Measurements from ENCODE around the gene KAT7. TPM values are rescaled to one million over a fixed set of nuclear protein-coding genes. Genes with fewer than 3 reads are reported as not detected.

KAT7 gene
- total RNA-seq, 1 experiment from 2014 or later: 39.4 TPM

DNA sequence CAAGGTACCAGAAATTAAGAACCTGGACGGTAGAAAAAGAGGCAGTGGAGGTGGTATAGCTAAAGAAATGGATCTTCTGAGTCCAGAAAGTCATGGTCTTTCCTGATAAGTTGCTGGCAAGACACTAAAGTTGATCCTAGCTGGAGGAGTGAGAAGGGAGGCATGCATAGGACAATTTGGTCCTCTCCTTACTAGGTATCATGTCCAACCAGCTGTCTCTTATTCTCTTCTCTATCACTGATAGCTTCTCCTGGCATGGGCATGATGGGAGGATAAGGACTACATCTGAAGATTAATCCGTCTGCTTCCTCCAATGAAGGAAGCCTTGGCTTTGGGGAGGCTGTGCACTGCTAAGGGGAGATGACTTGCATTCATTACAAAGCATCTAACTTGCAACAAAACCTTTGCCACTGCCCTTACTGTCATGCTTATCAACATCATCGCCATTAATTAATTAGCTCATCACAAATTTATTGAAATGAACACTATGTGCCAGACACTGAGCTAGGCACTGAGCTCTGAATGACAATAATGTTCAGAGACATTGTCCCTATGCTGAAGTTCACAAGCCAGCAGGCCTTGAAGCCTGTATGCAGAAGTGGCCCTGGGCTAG lies 21.5 kb upstream of the KAT7 start:
- H3K27me3 ChIP-seq (replicated peaks): peaks cover 51% of the 10 kb centered on the region
- H3K9me3 ChIP-seq (replicated peaks): no peaks in the 10 kb centered on the region; the same call in 1 of the 2 replicates
- DNase-seq (ENCODE audit: low read depth in 1 of 2, low spot score in 2 of 2): no peak
- no peak overlapping the region for H3K27ac ChIP-seq
- H3K36me3 ChIP-seq: no peaks in the 10 kb centered on the region
- H3K4me1 ChIP-seq (replicated peaks): peaks cover 10% of the 10 kb centered on the region
- no peak overlapping the region for H3K4me3 ChIP-seq

DNA sequence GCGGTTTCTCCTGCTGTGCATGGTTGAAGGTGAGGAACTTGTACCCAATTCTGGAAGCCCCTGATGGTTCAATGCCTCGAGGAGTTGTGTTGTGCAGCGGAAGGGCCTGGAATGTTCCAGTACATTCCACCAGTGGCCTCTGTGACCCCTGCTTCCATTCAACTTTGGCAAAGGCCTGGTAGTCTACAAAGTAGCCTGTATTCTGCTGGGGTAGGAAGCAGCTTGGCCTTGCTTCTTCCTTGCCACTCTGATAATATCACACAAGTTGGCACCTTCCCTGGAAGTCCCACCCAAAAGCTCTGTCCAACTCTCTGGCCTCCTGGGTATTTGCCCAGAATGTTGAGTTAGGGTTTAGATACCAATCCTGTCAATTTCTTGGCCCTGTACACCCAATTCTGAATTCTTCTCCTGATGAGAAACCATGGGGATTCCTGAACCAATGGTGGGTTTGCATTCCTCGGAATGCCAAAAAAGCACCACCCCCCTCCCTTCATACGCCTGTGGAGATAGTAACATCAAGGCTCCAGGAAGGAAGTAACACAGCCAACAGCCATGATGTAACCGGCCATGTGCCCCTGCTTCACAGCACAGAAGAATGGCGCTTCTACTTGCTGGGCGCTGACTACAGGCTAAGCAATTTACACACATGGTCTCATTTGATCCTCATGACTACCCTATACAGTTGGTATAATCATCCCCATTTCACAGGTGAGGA lies 12.8 kb upstream of the KAT7 start:
- Histone ChIP-seq H3K27ac (no peak overlapping the region), H3K4me1 (replicated peaks) (peaks cover 3% of the 10 kb centered on the region), H3K4me3 (no peak overlapping the region), H3K36me3 (0 out of 2 replicates have a peak, but pooled peaks cover 2% of the 10 kb centered on the region), H3K9me3 (replicated peaks) (peaks cover 4% of the 10 kb centered on the region), H3K27me3 (replicated peaks) (peaks cover 24% of the 10 kb centered on the region)
- DNase-seq (ENCODE audit: low read depth in 1 of 2, low spot score in 2 of 2): no peak

DNA sequence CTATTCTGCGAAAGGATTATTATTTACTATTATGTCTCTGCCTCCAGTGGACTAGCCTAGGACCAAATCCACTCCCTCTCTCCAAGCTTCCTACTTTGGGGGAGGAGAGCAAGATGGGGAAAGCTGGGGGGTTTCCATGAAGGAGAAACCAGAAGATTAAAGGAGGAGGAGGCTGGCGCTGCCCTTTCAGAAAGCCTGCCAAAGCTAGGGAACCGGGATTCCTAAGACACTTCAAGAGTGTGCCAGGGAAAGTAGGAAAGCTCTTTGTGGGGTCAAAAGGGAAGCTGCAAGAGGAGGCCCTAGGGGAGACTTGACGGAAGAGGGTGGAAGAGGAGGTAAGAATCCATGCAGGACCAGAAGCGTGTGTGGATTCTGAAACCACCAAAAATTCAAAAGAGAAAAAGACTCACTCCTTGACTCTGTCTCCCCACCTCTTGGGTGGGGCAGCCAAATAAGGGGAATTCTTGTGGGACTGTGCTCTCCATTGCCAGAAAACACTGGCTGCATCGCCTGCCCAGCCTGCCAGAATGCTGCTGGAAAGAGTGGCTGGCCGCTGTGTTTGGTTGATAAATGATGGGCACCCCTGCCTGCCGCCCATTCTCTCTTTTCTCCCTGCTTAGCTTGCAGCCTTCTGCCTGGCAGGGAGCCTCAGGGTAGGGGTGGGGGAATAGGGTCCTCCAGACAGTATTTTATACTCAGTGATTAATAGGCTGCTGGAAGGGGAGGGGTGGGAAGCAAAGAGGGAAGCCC lies 11.8 kb upstream of the KAT7 start:
- Histone ChIP-seq H3K36me3 (0 out of 2 replicates have a peak, but pooled peaks cover 2% of the 10 kb centered on the region), H3K4me3 (no peak overlapping the region), H3K27ac (no peak overlapping the region), H3K27me3 (replicated peaks) (peaks cover 24% of the 10 kb centered on the region), H3K4me1 (replicated peaks) (peaks cover 3% of the 10 kb centered on the region), H3K9me3 (replicated peaks) (peaks cover 4% of the 10 kb centered on the region)
- no peak for DNase-seq (ENCODE audit: low read depth in 1 of 2, low spot score in 2 of 2)

DNA sequence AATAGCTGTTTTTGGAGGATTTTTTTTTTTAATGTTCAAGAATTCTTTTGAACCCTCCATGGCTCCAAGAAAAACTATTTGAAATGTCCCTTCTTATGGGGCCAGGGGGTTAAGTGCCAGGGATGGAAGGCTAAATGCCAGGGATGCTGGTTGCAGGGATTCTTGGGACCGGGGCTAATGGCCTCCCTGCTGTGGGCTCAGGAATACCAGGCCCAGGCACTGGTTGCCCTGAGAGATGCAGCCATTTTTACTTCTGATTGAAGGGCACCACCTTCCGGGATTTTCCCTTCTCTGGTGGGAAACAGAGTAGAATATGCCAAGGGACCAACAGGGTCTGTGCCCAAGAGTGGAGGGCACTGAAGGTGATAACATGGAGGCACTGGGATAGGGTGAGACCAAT lies 10.9 kb upstream of the KAT7 start:
- Histone ChIP-seq H3K27me3 (replicated peaks) (peaks cover 24% of the 10 kb centered on the region), H3K4me3 (no peak overlapping the region), H3K9me3 (replicated peaks) (peaks cover 4% of the 10 kb centered on the region), H3K27ac (no peak overlapping the region), H3K4me1 (replicated peaks) (peaks cover 3% of the 10 kb centered on the region), H3K36me3 (0 out of 2 replicates have a peak, but pooled peaks cover 2% of the 10 kb centered on the region)
- DNase-seq (ENCODE audit: low read depth in 1 of 2, low spot score in 2 of 2): no peak

DNA sequence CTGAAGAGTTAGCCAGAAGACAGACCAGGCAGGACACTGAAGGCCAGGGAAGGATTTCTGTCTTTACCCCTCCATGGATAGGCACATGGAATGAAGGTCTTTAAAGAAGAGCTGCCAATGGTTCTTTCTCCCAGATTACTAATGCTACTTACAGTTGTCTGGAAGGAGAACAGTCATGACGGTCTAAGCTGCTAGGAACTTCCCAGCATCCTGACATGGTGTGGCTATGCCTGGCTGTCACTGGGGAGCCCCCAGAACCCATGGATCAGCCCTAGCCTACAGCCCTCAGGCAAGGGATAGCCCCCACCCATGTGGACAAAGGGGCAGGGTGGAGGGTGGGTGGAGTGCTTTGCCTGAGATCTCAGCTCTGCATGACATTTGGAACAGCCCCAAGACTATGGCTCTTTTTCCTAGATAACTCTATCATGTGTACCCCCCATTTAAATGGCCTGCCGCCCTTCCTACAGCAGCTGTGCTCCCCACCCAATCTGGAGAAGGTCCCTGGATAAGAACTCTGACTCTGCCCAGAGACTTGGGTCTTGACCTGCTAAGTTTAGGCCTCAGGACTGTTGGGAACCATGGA lies 9.2 kb upstream of the KAT7 start:
- Histone ChIP-seq H3K4me3 (no peak overlapping the region), H3K36me3 (0 out of 2 replicates have a peak, but pooled peaks cover 2% of the 10 kb centered on the region), H3K4me1 (replicated peaks) (peaks cover 3% of the 10 kb centered on the region), H3K27me3 (replicated peaks) (peaks cover 17% of the 10 kb centered on the region; the same call in 1 of the 2 replicates), H3K27ac (no peak overlapping the region), H3K9me3 (replicated peaks) (peaks cover 4% of the 10 kb centered on the region)
- DNase-seq (ENCODE audit: low read depth in 1 of 2, low spot score in 2 of 2): no peak

DNA sequence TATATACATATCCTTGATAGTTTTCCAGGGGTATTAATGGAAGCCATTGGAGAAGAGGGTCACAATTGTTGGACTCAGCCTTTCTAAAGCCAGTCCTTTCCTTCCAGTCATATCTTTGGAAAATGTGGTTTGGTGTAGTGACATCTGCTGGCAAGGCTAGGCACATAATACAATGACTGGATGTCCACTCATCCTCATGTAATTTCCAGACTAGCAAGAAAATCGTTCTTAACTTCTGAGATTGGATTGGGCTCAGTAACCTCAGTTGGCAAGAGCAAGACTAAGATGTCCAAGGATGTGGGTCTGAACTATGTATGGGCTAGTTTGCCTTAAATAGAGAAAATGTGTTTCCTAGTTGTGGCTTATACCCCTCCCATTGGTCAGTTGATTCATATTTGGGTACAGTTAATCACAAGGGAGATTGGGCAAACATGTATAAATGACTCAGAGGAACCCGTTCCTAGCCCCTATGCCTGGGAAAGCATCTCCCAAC lies 8.7 kb upstream of the KAT7 start:
- 0 out of 2 replicates have a peak, but pooled peaks cover 2% of the 10 kb centered on the region for H3K36me3 ChIP-seq
- H3K27me3 ChIP-seq (replicated peaks): peaks cover 14% of the 10 kb centered on the region; the same call in 1 of the 2 replicates
- peaks cover 4% of the 10 kb centered on the region for H3K9me3 ChIP-seq (replicated peaks)
- peaks cover 3% of the 10 kb centered on the region for H3K4me1 ChIP-seq (replicated peaks)
- H3K4me3 ChIP-seq: no peak overlapping the region
- peak in 1 of 2 experiments; percentile 41 for DNase-seq (ENCODE audit: low read depth in 1 of 2, low spot score in 2 of 2)
- no peak overlapping the region for H3K27ac ChIP-seq

DNA sequence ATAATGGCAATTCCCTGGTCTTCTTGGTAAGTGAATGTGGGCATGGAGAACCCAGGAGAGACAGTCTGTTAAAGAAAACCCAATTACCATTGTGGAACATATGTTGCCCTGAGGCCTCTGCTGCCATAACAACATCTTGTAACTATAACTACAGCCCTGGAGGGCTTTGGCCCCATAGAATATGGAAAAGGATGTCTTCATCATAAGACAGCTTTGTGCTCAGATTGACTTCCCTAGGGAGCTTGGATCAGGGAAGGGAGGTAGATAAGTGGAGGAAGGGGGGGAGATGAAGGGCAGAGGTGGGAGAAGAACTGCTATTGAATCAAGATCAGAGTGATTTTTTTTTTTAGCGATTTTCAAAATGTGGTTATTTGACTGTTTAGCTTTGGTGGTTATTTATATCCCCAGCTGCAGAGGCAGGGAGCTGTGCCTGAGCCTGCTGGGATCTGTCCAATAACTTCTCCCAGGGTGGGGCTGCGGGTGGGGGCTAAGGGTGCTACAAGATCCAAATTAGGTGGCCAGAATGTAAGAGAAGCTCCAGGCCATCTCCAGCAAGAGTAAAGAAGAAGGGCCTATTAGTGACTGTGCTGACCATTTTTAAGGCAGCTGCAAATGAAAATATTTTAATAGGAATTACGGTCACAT lies 5.3 kb upstream of the KAT7 start:
- Histone ChIP-seq H3K9me3 (replicated peaks) (peaks cover 4% of the 10 kb centered on the region), H3K4me3 (no peak overlapping the region), H3K27me3 (replicated peaks) (0 out of 2 replicates have a peak, but pooled peaks cover 7% of the 10 kb centered on the region), H3K36me3 (0 out of 2 replicates have a peak, but pooled peaks cover 2% of the 10 kb centered on the region), H3K4me1 (replicated peaks) (peaks cover 7% of the 10 kb centered on the region), H3K27ac (no peak overlapping the region)
- DNase-seq (ENCODE audit: low read depth in 1 of 2, low spot score in 2 of 2): no peak

DNA sequence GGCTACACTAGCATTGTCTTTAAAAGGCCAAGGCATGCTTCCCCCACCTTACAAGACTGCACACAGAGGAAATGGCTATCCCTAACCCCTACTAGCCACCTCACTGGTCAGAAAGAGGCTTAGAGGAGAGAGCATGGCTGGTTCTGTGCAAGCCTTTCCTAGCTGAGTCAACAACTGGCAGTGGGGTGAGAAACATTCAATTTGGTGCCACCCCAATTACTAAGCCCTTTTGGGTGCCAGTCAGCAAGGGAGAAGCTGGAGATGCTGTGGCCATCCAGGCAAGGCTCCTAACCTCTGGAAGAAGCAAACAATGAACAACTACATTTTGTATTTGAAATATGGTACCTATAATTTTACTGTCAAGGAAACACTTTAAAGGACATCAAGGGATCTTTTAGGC lies 4.7 kb upstream of the KAT7 start:
- Histone ChIP-seq H3K36me3 (peaks cover 5% of the 10 kb centered on the region), H3K4me3 (no peak overlapping the region), H3K27me3 (replicated peaks) (0 out of 2 replicates have a peak, but pooled peaks cover under 1% of the 10 kb centered on the region), H3K4me1 (replicated peaks) (peaks cover 7% of the 10 kb centered on the region), H3K27ac (no peak overlapping the region), H3K9me3 (replicated peaks) (peaks cover 4% of the 10 kb centered on the region; the same call in 1 of the 2 replicates)
- no peak for DNase-seq (ENCODE audit: low read depth in 1 of 2, low spot score in 2 of 2)

DNA sequence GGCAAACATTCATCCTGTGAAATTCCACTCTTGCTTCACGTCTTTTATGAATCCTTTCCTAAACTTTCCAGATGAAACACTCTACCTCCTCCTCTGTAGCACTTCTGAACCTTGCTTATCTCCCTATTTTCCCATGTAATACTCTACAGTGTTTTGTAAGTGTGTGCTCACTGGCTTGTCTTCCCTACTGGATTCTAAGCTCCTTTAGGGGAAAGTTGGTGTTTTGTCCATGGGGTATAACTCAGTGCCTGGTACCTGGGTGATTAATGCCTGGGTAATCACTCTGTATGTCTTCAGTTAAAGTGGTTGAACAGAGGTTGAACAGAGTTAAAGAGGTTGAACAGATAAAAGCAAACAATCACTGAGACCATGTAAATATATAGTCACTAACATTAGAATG lies 3.8 kb upstream of the KAT7 start:
- DNase-seq (ENCODE audit: low read depth in 1 of 2, low spot score in 2 of 2): no peak
- Histone ChIP-seq H3K27me3 (replicated peaks) (no peaks in the 10 kb centered on the region), H3K4me3 (no peak overlapping the region), H3K36me3 (peaks cover 8% of the 10 kb centered on the region), H3K27ac (no peak overlapping the region), H3K4me1 (replicated peaks) (peaks cover 10% of the 10 kb centered on the region), H3K9me3 (replicated peaks) (peaks cover 4% of the 10 kb centered on the region; the same call in 1 of the 2 replicates)

DNA sequence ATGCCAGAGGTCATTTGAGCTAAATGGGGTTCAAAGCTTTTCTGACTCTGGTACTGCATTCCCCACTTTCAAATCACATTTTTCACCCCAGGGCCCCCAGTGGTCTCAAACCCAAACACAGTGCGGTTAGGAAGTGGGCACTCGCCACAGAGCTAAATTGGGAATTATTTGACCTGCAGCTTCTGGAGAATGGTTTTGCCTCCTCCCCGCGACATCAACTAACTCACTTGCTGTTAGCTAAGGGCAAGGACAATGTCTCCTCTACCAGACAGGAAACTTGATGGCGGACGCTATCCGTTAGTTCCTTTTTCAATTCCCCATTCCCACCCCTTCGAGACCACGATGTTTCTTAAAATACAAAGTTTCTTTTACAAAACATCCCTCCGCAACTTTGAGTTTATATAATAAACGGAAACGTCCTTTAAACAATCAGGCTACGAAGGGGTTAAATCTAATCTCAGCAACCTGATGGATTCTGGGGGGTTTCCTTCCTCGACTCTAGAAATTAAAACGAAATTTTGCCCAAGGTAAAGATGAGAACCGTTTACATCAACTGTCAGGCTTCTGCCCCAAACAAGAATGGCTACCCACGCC lies 500 bp upstream of the KAT7 start:
- Histone ChIP-seq H3K4me3 (peak overlapping the region; percentile 90), H3K9me3 (replicated peaks) (no peaks in the 10 kb centered on the region), H3K36me3 (peaks cover 38% of the 10 kb centered on the region), H3K27me3 (replicated peaks) (no peaks in the 10 kb centered on the region), H3K4me1 (replicated peaks) (peaks cover 9% of the 10 kb centered on the region), H3K27ac (peak overlapping the region; percentile 94)
- no peak for DNase-seq (ENCODE audit: low read depth in 1 of 2, low spot score in 2 of 2)

DNA sequence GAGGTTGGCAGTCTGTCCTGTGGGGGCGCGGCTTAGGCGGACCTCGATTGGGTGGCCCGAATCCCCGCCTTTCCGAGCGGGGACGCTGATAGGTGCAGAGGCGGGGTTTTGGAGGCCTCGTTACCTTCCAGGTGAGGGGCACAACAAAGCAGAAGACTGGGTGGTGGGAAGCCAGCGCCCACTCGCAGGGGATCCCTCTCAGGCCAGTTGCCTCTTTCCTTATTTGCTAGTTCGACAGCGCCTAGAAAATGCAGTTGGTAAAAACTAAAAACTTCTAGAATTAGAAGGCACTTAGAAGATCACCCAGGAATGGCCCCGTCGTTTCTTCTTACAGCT lies 730 bp downstream of the KAT7 start:
- DNase-seq (ENCODE audit: low read depth in 1 of 2, low spot score in 2 of 2): no peak
- Histone ChIP-seq H3K27me3 (replicated peaks) (no peaks in the 10 kb centered on the region), H3K4me3 (peak overlapping the region; percentile 90), H3K4me1 (replicated peaks) (peaks cover 9% of the 10 kb centered on the region), H3K36me3 (peaks cover 49% of the 10 kb centered on the region), H3K9me3 (replicated peaks) (no peaks in the 10 kb centered on the region), H3K27ac (no peak overlapping the region)

DNA sequence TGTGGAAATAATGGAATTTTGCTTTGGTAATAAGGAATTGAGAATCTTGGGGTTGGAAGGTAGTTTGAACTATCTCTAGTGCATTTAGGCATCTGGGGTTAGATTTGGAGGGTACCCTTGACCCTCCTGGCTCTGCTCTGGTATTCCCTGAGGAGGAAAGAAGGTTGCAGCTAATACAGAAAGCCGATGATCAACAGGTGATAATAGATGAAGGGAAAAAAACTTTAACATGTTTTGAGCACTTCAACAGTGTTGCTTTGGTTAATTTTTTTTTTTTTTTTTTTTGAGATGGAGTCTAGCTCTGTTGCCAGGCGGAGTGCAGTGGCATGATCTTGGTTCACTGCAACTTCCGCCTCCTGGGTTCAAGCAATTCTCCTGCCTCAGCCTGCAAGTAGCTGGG lies 4.8 kb downstream of the KAT7 start:
- H3K36me3 ChIP-seq: peaks cover 86% of the 10 kb centered on the region

DNA sequence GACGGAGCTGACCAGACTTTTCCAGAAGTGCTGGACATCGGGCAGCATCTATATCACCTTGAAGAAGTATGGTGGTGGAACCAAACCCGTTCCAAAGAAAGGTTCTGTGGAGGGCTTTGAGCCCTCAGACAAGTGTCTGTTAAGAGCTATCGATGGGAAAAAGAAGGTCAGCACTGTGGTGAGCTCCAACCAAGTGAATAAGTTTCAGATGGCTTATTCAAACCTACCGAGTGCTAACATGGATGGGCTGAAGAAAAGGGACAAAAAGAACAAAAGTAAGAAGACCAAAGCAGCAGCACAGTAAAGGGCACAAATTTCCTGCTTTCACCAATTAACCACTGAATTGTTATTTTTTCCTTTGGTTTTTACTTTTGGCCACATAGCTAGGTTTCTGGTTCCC lies 6.9 kb downstream of the KAT7 start:
- Histone ChIP-seq H3K9me3 (replicated peaks) (no peaks in the 10 kb centered on the region), H3K27me3 (replicated peaks) (no peaks in the 10 kb centered on the region), H3K4me1 (replicated peaks) (no peaks in the 10 kb centered on the region), H3K4me3 (no peak overlapping the region), H3K36me3 (peaks cover 93% of the 10 kb centered on the region), H3K27ac (no peak overlapping the region)
- no peak for DNase-seq (ENCODE audit: low read depth in 1 of 2, low spot score in 2 of 2)

More for the DNA sequence above, 4.8 kb downstream of the KAT7 start:
- Histone ChIP-seq H3K4me1 (replicated peaks) (peaks cover 5% of the 10 kb centered on the region), H3K4me3 (no peak overlapping the region), H3K27me3 (replicated peaks) (no peaks in the 10 kb centered on the region), H3K9me3 (replicated peaks) (no peaks in the 10 kb centered on the region), H3K27ac (no peak overlapping the region)
- DNase-seq (ENCODE audit: low read depth in 1 of 2, low spot score in 2 of 2): no peak

All from SJSA1 (cell line).